Stomach (tissue), 4 donors: Measurements from ENCODE around the gene TRIM3.

Experiments used
- CTCF ChIP-seq, 7 experiments: fragments of 450-650 bp in 4 of 7; fragments of 200-600 bp in 3 of 7; sonication (generic) in 3 of 7; IDR thresholded peaks; one replicate each; pipeline ENCODE4 v1.5.1; 2016 to 2019; ENCODE audit warnings: antibody characterized with exemption in 7 of 7, control low read depth in 2 of 7, mild to moderate bottlenecking in 1 of 7
- POLR2A ChIP-seq, 4 donors: fragments of 450-650 bp; IDR thresholded peaks; one replicate each; pipeline ENCODE4 v1.6.1; 2016; ENCODE audit warnings: antibody characterized with exemption in 4 of 4, control low read depth in 2 of 4, mild to moderate bottlenecking in 1 of 4, moderate library complexity in 1 of 4
- POLR2AphosphoS5 ChIP-seq, 3 donors: sonication (generic); formaldehyde crosslinking; IDR thresholded peaks; one replicate each; pipeline ENCODE4 v1.6.1; 2016; ENCODE audit warnings: antibody characterized with exemption in 3 of 3

GRCh38 chr11:6520265-6520664 is 46.5 kb upstream of the TRIM3 start:
- TF ChIP-seq CTCF (IDR thresholded peaks at IDR 0.05), result no peak
- TF ChIP-seq POLR2A (IDR thresholded peaks at IDR 0.05), result no peak
- no peak for TF ChIP-seq POLR2AphosphoS5 (IDR thresholded peaks at IDR 0.05)
